CD14-positive monocyte (primary cell): ENCODE results near the gene DCTD. TPM values are rescaled to one million over a fixed set of nuclear protein-coding genes. Genes with fewer than 3 reads are reported as not detected.
A peak's percentile ranks its signal among the peaks of the same experiment; 100 is the strongest.

Experiments used
- DNase-seq, 3 donors: peaks; one replicate each; pipeline ENCODE4 v3.0.0-alpha.2; 2011 to 2022
- H2AFZ ChIP-seq: 2 replicates; pipeline ENCODE4 v1.6.0; 2012; ENCODE audit warnings: mild to moderate bottlenecking, low read depth, low read length, inconsistent platforms; ENCODE audit not compliant: insufficient read depth, poor library complexity, severe bottlenecking
- H3K27ac ChIP-seq, 2 donors: 1 replicate in 1 of 2; 2 replicates in 1 of 2; pipeline ENCODE4 v1.5.1; 2012 to 2013; ENCODE audit warnings: low read length in 2 of 2, control low read depth in 1 of 2, inconsistent platforms in 1 of 2, low read depth in 1 of 2, mild to moderate bottlenecking in 1 of 2
- H3K27me3 ChIP-seq, 2 donors: one replicate each; pipeline versions ENCODE4 v1.6.0 to v1.6.1; 2011 to 2013; ENCODE audit warnings: low read length in 2 of 2; ENCODE audit not compliant: control insufficient read depth in 2 of 2, insufficient read depth in 2 of 2
- H3K36me3 ChIP-seq, 2 donors: replicated peaks in 1 of 2; 1 replicate in 1 of 2; 2 replicates in 1 of 2; pipeline versions ENCODE4 v1.5.1 to v1.6.1; 2012 to 2013; ENCODE audit warnings: low read length in 2 of 2, control low read depth in 1 of 2, inconsistent platforms in 1 of 2, mild to moderate bottlenecking in 1 of 2; ENCODE audit not compliant: insufficient read depth in 2 of 2, control insufficient read depth in 1 of 2
- H3K4me1 ChIP-seq, 2 donors: 1 replicate in 1 of 2; 2 replicates in 1 of 2; pipeline versions ENCODE4 v1.5.1 to v1.6.1; 2012 to 2013; ENCODE audit warnings: low read length in 2 of 2, control low read depth in 1 of 2, inconsistent platforms in 1 of 2, mild to moderate bottlenecking in 1 of 2, moderate library complexity in 1 of 2; ENCODE audit not compliant: insufficient read depth in 2 of 2, control insufficient read depth in 1 of 2
- H3K4me2 ChIP-seq: replicated peaks from 2 replicates; pipeline ENCODE3; 2012; ENCODE audit warnings: low read length, moderate library complexity, mild to moderate bottlenecking; ENCODE audit not compliant: poor library complexity, severe bottlenecking; ENCODE audit errors: extremely low read depth
- H3K4me3 ChIP-seq, 3 experiments: fragments of 200-600 bp in 1 of 3; sonication (generic) in 1 of 3; replicated peaks in 1 of 3; 1 replicate in 2 of 3; 2 replicates in 1 of 3; pipeline ENCODE4 v1.5.1; 2011 to 2013; ENCODE audit warnings: low read length in 3 of 3, mild to moderate bottlenecking in 3 of 3, control low read depth in 2 of 3, low read depth in 2 of 3, inconsistent platforms in 1 of 3, moderate library complexity in 1 of 3
- H3K79me2 ChIP-seq: 2 replicates; pipeline ENCODE4 v1.6.0; 2012; ENCODE audit warnings: mild to moderate bottlenecking, control low read depth, inconsistent platforms, low read length, moderate library complexity; ENCODE audit not compliant: insufficient read depth
- H3K9ac ChIP-seq: 2 replicates; pipeline ENCODE4 v1.6.0; 2017; ENCODE audit warnings: low read length, mild to moderate bottlenecking; ENCODE audit not compliant: insufficient read depth, poor library complexity, severe bottlenecking
- H3K9me3 ChIP-seq, 2 donors: replicated peaks in 1 of 2; 1 replicate in 1 of 2; 2 replicates in 1 of 2; pipeline versions ENCODE4 v1.5.1 to v1.6.1; 2012 to 2013; ENCODE audit warnings: low read length in 2 of 2, control low read depth in 1 of 2; ENCODE audit not compliant: control insufficient read depth in 1 of 2, insufficient read depth in 1 of 2
- H4K20me1 ChIP-seq: 2 replicates; pipeline ENCODE4 v1.6.0; 2012; ENCODE audit warnings: mild to moderate bottlenecking, low read length, control low read depth, moderate library complexity; ENCODE audit not compliant: insufficient read depth
- H3K27ac Mint-ChIP-seq, 7 donors: one replicate each; pipeline ENCODE4 v1.8.0; 2020; ENCODE audit warnings: mild to moderate bottlenecking in 7 of 7, mixed read lengths in 7 of 7, moderate library complexity in 6 of 7, inconsistent platforms in 2 of 7
- H3K27me3 Mint-ChIP-seq, 3 donors: one replicate each; pipeline ENCODE4 v1.8.0; 2021 to 2022; ENCODE audit warnings: low read depth in 3 of 3, mild to moderate bottlenecking in 3 of 3, mixed read lengths in 3 of 3, moderate library complexity in 3 of 3, inconsistent platforms in 1 of 3
- H3K36me3 Mint-ChIP-seq, 2 donors: one replicate each; pipeline ENCODE4 v1.8.0; 2020; ENCODE audit warnings: mixed read lengths in 2 of 2, inconsistent platforms in 1 of 2, mild to moderate bottlenecking in 1 of 2
- H3K4me1 Mint-ChIP-seq: one replicate; pipeline ENCODE4 v1.8.0; 2020; ENCODE audit warnings: mild to moderate bottlenecking, mixed read lengths
- H3K4me3 Mint-ChIP-seq, 2 donors: one replicate each; pipeline ENCODE4 v1.8.0; 2020; ENCODE audit warnings: mild to moderate bottlenecking in 2 of 2, mixed read lengths in 2 of 2, moderate library complexity in 1 of 2
- H3K9me3 Mint-ChIP-seq, 7 donors: one replicate each; pipeline ENCODE4 v1.8.0; 2020 to 2022; ENCODE audit warnings: mixed read lengths in 7 of 7, mild to moderate bottlenecking in 6 of 7, moderate library complexity in 6 of 7, inconsistent platforms in 2 of 7
- WGBS: methylation state at CpG from one replicate; pipeline ENCODE4 v1.1.5; 2013; ENCODE audit warnings: missing lambda C conversion rate; ENCODE audit not compliant: insufficient coverage; 5-methylcytosine and 5-hydroxymethylcytosine counted together
- intact Hi-C, 2 donors: fragments of 100-400 bp; cut with micrococcal nuclease; formaldehyde crosslinking; loops; one replicate each; pipeline versions ENCODE4 v1.15.0 to v1.15.1; 2023
- polyA plus RNA-seq, 3 donors: library from polyadenylated mRNA; depleted of rRNA in 1 of 3; unstranded in 2 of 3; stranded (reverse) in 1 of 3; fragments of 300-500 nt in 2 of 3; fragments of >200 nt in 1 of 3; fragmentation: Illumina TruSeq in 2 of 3; gene quantifications; 1 replicate in 2 of 3; 2 replicates in 1 of 3; pipeline ENCODE4 v1.2.3, GENCODE V29; 2012 to 2021
- TF ChIP-seq, protein P1 (sequence below): fragments of 200-600 bp; IDR thresholded peaks from one replicate; pipeline ENCODE4 v1.8.0; 2022; ENCODE audit warnings: antibody characterized with exemption, mild to moderate bottlenecking

The DCTD gene
- polyA plus RNA-seq, 3 donors = 45.8 to 49.9 (median 47.8) TPM

DNA sequence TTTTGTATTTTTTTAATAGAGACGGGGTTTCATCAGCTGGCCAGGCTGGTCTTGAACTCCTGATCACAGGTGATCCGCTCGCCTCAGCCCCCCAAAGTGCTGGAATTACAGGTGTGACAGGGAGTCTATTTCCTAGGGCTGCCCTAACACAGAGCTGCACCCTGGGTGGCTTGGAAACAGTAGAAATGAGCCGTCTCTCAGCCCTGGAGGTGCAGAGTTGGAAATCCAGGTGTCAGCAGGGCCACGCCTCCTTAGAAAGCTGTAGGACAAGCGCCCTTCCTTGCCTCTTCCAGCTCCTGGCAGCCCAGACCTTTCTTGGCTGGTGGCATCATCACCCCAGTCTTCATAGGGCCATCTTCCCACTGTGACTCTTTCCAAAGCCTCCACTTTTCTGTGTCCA lies 71.6 kb downstream of the DCTD start:
- H3K4me1 ChIP-seq = no peaks in the 10 kb centered on the region
- no peak overlapping the region for H3K4me3 ChIP-seq
- no peak overlapping the region for H3K9ac ChIP-seq
- H3K27me3 ChIP-seq = no peaks in the 10 kb centered on the region
- H3K27me3 Mint-ChIP-seq = peaks cover 7 to 9% (median 9%) of the 10 kb centered on the region in 3 donors
- peak overlapping the region in 1 of 7 donors; percentile 33 for H3K27ac Mint-ChIP-seq
- DNase-seq = no peak
- 91% methylated on average over 4 of the region's 6 CpGs for WGBS
- H3K36me3 ChIP-seq = no peaks in the 10 kb centered on the region
- H3K27ac ChIP-seq = no peak overlapping the region
- H3K9me3 Mint-ChIP-seq = peaks cover 0 to 1% (median 0%) of the 10 kb centered on the region in 7 donors
- no peak overlapping the region for H3K4me2 ChIP-seq
- no peaks in the 10 kb centered on the region for H3K79me2 ChIP-seq
- no peak overlapping the region for H3K4me3 Mint-ChIP-seq
- no peaks in the 10 kb centered on the region for H3K36me3 Mint-ChIP-seq
- peaks cover 3% of the 10 kb centered on the region for H3K4me1 Mint-ChIP-seq
- intact Hi-C loops = no loop called here
- no peaks in the 10 kb centered on the region for H4K20me1 ChIP-seq
- TF ChIP-seq, protein P1, sequence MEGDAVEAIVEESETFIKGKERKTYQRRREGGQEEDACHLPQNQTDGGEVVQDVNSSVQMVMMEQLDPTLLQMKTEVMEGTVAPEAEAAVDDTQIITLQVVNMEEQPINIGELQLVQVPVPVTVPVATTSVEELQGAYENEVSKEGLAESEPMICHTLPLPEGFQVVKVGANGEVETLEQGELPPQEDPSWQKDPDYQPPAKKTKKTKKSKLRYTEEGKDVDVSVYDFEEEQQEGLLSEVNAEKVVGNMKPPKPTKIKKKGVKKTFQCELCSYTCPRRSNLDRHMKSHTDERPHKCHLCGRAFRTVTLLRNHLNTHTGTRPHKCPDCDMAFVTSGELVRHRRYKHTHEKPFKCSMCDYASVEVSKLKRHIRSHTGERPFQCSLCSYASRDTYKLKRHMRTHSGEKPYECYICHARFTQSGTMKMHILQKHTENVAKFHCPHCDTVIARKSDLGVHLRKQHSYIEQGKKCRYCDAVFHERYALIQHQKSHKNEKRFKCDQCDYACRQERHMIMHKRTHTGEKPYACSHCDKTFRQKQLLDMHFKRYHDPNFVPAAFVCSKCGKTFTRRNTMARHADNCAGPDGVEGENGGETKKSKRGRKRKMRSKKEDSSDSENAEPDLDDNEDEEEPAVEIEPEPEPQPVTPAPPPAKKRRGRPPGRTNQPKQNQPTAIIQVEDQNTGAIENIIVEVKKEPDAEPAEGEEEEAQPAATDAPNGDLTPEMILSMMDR = no peak
- no peaks in the 10 kb centered on the region for H3K9me3 ChIP-seq
- no peak overlapping the region for H2AFZ ChIP-seq

- no peaks in the 10 kb centered on the region for H3K36me3 ChIP-seq
- H3K36me3 Mint-ChIP-seq = no peaks in the 10 kb centered on the region
- H3K9ac ChIP-seq = no peak overlapping the region
- no peaks in the 10 kb centered on the region for H3K4me1 ChIP-seq
- no peak overlapping the region for H3K4me2 ChIP-seq
- H4K20me1 ChIP-seq = no peaks in the 10 kb centered on the region
- no peaks in the 10 kb centered on the region for H3K27me3 ChIP-seq
- 39% methylated on average over 9 of the region's 9 CpGs for WGBS
- H2AFZ ChIP-seq = no peak overlapping the region
- H3K27ac ChIP-seq = no peak overlapping the region
- TF ChIP-seq, protein P1 = no peak
- no peak for DNase-seq
- H3K4me3 Mint-ChIP-seq = no peak overlapping the region
- H3K27me3 Mint-ChIP-seq = peaks cover 7 to 9% (median 8%) of the 10 kb centered on the region in 3 donors
- peak overlapping the region in 1 of 7 donors; percentile 47 for H3K27ac Mint-ChIP-seq
- intact Hi-C loops = no loop called here
- no peak overlapping the region for H3K4me3 ChIP-seq
- peaks cover 0 to 2% (median 1%) of the 10 kb centered on the region in 7 donors for H3K9me3 Mint-ChIP-seq
- peaks cover 3% of the 10 kb centered on the region for H3K4me1 Mint-ChIP-seq
- no peaks in the 10 kb centered on the region for H3K79me2 ChIP-seq
- no peaks in the 10 kb centered on the region for H3K9me3 ChIP-seq
Measured at GRCh38 chr4:182843808-182844325, 73.3 kb downstream of the DCTD start.
